C4-2B (cell line): ENCODE data around the gene ZAP70.

Experiments
- H3K27ac ChIP-seq: fragments of 450-650 bp; 2 replicates; pipeline ENCODE4 v1.5.1; 2017
- ZFX ChIP-seq: fragments of 450-650 bp; IDR thresholded peaks from 2 replicates; pipeline ENCODE4 v1.6.1; 2017
- TF ChIP-seq, protein P1 (sequence below): fragments of 450-650 bp; conservative IDR thresholded peaks from 2 replicates; pipeline ENCODE4 v1.5.1; 2017; ENCODE audit warnings: mild to moderate bottlenecking

The ZAP70 gene

GRCh38 chr2:97714084-97714949 is 941 bp downstream of the ZAP70 start:
- TF ChIP-seq, protein P1, sequence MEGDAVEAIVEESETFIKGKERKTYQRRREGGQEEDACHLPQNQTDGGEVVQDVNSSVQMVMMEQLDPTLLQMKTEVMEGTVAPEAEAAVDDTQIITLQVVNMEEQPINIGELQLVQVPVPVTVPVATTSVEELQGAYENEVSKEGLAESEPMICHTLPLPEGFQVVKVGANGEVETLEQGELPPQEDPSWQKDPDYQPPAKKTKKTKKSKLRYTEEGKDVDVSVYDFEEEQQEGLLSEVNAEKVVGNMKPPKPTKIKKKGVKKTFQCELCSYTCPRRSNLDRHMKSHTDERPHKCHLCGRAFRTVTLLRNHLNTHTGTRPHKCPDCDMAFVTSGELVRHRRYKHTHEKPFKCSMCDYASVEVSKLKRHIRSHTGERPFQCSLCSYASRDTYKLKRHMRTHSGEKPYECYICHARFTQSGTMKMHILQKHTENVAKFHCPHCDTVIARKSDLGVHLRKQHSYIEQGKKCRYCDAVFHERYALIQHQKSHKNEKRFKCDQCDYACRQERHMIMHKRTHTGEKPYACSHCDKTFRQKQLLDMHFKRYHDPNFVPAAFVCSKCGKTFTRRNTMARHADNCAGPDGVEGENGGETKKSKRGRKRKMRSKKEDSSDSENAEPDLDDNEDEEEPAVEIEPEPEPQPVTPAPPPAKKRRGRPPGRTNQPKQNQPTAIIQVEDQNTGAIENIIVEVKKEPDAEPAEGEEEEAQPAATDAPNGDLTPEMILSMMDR, result no peak
- no peak for TF ChIP-seq ZFX
- no peak overlapping the region for H3K27ac ChIP-seq

DNA sequence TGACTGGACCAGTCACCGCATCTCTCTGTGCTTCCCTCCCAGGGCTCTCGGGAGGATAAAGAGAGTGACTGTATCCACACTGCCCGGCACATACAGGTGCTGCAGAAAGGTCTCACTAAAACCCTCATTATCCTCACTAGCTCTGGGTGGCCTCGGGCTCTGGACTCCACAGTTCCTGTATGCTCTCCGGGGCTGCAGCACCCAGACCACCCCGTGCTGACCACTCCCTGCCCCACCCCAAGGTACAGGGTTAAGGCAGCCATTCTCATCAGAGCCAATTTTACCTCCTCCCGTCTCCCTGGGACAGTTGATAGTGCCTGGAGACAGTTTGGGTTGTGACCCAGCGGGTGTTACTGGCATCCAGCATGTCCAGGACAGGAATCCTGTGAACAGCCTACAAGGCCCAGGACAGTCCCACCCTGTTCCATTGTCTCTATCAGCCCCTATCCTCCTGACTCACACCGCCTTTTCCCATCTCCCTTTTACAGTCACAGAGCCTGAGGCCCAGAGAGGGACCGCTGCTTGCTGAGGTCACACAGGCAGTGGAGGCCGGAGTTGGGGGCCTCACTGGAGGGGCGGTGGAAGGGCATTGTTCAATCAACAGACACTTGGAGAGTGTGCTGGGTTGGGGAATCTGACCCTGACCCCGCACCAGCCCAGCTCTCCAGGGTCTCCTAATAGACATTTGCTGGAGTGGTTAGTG is 1.7 kb downstream of the ZAP70 start:
- no peak for TF ChIP-seq ZFX
- TF ChIP-seq, protein P1, result no peak
- no peak overlapping the region for H3K27ac ChIP-seq

DNA sequence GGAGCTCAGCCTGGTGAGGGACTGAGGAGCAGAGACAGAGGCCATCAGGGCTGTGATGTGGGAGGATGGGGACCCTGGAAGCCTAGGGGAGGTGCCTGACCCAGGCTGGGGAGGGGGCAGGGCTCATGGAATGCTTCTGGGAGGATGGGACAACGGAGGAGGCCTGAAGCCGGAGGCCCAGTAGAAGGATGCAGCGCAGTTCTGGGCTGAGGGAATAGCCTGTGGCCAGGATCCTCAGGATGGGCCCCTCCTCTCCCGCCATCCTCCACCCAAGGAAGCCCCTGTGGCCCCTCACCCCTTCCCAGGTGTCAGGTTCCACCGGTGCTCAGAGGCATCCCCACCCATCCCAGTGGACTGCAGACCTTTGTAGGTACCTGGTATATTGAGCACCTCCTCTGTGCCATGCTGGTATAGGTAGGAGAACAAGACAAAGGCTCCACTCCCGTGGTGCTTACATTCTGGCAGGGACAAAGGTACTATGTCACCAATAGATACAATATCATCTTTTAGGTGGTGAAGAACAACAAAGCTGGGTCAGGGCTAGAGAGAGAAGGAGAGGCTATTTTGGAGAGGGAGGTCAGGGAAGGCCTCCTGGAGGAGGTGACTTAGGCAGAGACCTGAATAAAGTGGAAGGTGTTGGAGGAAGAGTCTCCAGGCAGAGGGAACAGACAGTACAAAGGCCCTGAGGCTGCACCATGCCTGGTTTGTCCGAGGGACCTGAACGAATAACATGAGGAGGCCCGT is 2.7 kb downstream of the ZAP70 start:
- TF ChIP-seq, protein P1, result no peak
- TF ChIP-seq ZFX, result no peak
- no peak overlapping the region for H3K27ac ChIP-seq

- TF ChIP-seq, protein P1, result no peak
- no peak for TF ChIP-seq ZFX
- H3K27ac ChIP-seq, result no peak overlapping the region
Measured at GRCh38 chr2:97716695-97717612, 3.6 kb downstream of the ZAP70 start.

DNA sequence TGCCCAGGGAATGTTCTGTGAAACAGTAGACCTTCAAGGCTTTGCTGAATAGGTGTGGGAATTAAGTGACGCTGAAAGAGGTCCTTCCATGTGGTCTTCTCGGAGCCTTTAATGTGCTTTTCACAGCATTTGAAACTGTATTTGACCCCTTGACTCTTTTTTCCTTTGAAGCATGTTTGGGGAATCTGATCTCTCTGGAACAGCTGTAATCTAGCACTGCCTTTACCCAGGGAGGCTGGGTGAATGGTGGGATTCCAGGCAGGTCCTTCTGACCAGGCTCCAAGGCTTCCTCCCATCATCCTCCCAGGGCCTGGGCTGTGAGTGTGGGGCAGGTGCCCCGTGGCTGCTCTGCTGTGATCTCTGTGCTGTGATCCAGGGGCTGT is 4.2 kb downstream of the ZAP70 start:
- H3K27ac ChIP-seq, result no peak overlapping the region
- TF ChIP-seq, protein P1, result no peak
- TF ChIP-seq ZFX, result no peak

GRCh38 chr2:97718051-97718882 is 4.9 kb downstream of the ZAP70 start:
- TF ChIP-seq, protein P1, result no peak
- TF ChIP-seq ZFX, result no peak

More at GRCh38 chr2:97718051-97718882, 4.9 kb downstream of the ZAP70 start:
- no peak overlapping the region for H3K27ac ChIP-seq
